Endothelial cell of hepatic sinusoid (primary cell): ENCODE measurements around the gene YDJC.
"Not testable (repeated sequence)": the region's sequence is repeated elsewhere in the genome, so short reads cannot be mapped to it uniquely, and the experiment has no call there.

Source experiments
- in situ Hi-C: cut with HindIII; loops from 2 replicates; pipeline ENCODE4 v1.10.0; 2017; ENCODE audit warnings: low sequenced_read_pairs

YDJC gene

DNA sequence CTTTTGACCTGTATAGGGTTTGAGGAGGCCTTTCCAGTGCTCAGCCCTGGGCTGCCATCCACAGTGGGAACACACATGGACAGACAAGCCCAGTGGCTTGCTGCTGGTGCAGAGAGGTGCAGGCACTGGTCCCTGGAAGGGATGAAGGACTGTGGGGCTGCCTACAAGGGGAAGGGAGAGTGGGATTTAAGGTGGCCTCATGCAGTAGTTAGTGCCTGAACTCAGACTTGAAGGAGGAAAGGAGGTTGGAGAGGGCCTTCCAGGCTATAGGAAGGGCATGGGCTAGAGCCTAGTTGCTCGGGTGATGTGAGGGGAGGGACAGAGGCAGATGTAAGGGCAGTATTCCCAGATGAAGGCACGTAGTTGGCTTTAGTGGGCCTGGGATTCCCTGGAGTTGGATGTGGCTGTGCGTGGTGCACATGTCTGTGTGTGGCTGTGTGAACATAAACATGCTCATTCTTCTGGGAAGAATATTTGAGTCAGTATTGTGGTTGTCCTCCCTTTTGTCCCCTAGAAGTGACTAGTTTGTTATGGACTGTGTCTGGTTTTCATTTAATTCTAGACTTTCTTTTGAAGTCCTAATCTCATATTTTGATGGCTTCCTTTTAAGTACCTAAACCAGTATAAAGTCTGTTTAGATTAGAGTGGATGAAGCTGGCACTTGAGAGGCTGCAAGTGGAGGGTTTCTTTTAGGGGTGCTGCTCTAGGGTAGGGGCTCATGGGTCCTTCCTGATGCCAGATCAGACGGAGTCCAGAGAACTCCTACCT, 18.4 kb downstream of the YDJC start:
- in situ Hi-C loops, result no loop called here

DNA sequence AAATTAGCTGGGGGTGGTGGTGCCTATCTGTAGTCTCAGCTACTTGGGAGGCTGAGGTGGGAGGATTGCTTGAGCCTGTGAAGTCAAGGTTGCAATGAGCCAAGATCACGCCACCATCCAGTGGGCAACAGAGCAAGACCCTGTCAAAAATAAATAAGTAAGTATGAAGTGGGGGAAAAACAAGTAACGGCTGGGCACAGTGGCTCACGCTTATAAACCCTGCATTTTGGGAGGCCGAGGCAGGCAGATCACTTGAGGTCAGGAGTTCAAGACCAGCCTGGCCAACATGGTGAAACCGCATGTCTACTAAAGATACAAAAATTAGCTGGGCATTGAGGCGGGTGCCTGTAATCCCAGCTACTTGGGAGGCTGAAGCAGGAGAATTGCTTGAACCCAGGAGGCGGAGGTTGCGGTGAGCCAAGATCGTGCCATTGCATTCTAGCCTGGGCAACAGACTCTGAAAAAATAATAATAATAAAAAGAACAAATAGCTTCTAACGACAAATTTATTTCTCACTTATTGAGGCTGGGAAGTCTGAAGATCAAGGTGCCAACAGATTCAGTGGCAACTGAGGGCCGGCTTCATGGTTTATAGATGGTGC, 20.2 kb downstream of the YDJC start:
- in situ Hi-C loops, result not testable (repeated sequence)

DNA sequence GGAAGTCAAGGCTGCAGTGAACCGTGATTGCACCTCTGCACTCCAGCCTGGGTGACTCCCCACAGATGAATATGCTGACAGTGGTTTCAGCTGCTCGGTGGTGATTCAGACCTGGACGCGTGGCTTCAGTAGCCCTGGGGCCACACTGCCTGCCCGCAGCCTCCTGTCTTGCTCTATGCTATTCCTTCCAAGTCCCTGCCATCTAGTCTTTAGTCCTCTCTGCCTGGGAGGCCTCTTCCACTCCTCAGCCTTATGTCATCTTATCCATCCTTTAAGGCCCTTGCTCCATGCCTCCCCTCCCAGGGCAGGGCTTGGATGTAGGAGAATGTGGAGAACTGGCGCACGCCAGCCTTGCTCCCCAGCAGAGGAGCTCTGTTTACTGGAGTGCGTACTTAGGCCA, 23.0 kb downstream of the YDJC start:
- in situ Hi-C loops, result no loop called here

DNA sequence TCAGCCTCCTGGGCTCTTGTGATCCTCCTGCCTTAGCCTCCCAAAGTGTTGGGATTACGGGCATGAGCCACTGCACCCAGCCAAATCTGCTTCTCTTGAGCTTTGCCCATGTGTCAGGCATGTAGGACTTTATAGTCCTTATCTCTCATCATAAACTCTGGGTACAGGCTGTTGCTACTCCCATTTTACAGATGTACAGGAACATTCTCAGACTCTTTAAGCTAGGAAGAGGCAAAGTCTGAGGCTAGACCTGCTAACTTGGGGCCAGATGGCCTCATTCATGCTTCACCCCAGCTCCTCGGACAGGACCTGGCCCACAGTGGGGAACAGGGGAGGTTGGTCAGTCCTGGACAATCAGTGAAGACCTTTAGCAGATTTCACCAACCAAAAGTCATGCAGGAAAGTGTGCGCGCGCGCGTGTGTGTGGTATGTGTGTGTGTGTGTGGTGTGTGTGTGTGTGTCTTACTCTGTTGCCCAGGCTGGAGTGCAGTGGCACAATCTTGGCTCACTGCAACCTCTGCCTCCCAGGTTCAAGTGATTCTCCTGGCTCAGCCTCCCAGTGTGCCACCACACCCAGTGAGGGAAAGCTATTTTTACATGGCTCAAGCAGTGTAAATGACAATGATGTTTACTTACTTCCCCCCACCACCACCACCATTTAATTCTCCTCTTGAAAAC, 23.8 kb downstream of the YDJC start:
- in situ Hi-C loops, result no loop called here

DNA sequence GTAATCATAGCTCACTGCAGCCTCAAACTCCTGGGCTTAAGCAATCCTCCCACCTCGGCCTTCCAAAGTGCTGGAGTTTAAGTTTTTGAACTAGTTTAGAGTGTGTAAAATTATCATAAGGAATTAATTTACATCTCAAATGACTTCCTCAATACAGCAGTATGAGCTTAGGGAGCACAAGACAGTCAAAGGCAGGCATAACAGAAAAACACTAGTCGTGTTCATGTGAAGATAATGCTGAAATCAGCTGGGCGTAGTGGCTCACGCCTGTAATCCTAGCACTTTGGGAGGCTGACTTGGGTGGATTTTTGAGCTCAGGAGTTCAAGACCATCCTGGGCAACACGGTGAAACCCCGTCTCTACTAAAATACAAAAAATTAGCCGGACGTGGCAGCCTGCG, 25.8 kb downstream of the YDJC start:
- in situ Hi-C loops, result no loop called here

DNA sequence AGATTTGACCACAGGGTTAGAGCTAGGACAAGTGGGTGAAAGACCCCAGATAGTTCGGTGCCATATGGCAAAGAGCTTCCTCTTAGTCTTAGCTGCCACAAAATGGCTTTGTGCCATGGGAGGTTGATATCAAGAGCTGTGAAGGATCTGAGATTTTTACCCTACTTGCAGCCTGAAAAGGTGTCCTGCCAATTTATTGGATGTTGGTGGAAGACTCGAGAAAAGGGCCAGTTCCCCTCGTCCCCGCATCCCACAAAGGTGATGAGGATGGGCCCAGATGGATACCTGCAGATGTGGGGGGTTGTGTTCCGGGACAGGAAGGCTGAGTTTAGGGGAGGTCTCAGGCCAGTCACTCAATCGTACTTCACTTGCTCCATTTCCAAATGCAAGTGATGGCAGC, 27.2 kb downstream of the YDJC start:
- in situ Hi-C loops, result no loop called here

DNA sequence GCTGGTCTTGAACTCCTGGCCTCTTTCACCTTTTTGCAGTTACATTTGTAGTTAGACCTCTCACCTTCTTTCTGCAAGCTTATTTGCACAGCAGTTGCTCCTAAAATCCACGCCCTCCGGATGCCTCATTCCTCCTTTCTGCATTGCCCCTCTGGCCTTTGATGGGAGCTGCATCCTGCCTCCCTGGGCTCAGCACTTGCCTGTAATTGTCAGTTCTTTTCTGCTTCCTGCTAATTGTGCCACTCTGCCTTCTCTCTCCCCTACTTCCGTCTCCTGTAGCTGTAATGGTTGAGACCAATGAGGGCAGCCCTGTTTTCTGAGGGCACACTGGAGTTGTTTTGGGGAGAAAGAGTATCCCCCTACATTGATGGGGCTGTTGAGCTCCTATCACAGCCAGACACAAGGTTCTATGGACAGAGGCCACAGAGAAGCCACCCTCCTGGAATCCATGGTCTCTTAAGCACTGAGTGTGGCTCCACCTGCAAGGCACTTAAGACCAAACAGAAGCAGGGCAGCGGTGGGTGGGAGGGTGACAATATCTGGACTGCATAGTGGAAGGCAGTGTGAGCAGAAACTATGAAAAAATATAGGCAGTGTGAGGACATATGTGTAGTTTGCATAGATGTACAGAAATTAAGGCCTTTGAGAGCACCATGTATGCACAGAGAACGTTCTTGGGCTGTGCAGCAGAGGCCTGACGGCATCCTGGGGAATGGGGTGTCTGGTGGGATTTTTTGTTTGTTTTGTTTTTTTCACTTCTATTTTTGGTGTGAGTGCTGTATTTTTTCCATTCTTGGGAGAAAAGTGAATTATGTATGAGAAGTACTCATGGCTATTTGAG, 30.5 kb downstream of the YDJC start:
- in situ Hi-C loops, result no loop called here

DNA sequence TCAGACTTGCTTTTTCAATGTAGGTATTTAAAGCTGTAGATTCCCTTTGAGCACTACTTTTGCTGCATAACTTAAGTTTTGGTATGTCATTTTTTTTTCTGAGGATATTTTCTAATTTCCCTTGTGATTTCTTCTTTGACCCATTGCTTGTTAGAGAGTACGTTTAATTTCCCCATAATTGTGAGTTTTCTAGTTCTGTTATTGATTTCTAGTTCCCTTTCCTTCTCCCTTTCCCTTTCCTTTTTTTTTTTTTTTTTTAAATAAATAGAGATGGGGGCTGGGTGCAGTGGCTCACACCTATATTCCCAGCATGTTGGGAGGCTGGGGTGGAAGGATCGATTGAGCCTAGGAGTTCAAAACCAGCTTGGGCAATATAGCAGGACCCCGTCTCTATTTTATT, 31.5 kb downstream of the YDJC start:
- in situ Hi-C loops, result no loop called here

DNA sequence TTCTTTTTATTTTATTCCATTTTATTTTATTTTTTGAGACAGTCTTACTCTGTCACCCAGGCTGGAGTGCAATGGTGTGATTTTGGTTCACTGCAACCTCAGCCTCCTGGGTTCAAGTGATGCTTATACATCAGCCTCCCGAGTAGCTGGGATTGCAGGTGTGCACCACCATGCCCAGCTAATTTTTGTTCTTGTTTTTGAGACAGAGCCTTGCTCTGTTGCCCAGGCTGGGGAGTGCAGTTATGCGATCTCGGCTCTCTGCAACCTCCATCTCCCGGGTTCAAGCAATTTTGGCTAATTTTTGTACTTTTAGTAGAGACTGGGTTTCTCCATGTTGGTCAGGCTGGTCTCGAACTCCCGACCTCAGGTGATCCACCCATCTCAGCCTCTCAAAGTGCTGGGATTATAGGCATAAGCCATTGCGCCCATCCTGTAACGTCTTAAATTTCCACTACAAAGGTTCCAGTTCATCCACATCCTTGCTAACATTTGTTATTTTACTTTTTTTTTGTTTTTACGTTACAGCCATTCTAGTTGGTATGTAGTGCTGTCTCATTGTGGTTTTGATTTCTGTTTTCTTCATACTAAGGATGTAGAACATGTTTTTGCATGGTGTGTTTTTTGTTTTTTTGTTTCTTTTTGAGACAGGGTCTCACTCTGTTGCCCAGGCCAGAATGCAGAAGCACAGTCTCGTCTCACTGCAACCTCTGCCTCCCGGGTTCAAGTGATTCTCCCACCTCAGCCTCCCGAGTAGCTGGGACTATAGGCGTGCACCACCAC, 33.3 kb downstream of the YDJC start:
- in situ Hi-C loops, result not testable (repeated sequence)

DNA sequence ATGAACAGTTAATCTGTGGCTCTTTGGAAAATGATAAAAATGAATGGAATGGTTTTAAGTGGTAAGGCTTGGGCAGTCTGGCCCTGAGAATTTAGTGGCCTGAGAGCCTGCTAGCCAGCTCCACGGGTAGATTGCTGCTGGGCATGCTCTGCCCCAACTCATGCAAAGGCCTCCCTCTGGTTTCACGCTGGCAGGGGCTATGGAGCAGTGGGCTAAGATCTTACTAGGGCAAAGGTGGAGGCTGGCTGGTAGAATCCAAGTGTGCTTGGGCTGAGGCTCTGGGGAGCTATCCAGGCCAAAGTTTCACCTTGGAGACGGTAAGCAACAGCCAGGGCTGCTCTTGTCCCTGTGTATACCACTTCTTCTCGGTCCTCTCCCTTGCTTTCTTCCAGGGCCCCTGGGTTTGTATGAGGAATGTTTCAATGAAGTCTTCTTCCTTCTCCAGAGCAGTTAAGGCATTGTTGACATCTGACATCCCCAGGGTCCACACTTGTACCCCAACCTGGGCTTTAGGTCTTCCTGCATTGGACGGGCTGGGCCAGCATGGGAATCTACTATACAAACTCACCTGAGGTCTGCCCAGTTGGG, 34.9 kb downstream of the YDJC start:
- in situ Hi-C loops, result no loop called here

DNA sequence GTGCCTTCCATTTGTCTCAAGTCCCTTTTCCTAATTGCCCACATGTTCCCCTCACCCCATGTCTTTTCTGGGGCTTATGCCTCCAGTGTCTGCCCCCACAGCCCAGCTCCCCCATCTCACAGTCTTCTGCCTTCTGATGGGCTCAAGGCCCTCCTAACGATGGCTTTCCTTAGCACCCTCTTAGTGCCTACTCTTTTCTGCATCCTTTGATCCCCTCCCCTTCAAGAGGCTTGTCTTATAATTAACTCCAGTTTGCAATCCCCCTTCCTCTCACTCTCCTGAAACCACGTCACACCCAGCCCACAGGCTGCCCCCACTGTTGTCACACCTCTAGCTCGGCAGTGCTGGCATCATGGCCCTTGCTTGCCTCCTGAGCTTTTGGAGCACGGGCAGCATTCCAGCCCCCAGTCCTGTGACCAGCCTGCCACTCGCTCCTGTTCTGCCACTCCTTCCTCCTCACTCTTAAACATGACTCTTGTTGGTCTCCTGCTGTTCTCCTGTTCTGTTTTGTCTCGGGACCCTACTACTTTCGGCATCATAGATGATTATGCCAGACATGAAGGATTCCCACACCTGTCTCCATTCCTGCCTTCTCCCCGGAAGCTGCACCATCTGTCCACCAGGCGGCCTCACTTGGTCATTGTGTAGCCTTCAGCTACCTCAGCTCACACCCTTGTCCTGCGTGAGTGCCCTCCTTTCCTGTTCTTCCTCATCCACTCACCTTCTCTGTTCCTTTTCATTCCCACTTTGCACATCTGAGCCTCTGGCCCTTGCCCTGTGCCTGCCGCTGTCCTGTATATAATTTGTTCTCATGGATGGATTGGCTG, 36.2 kb downstream of the YDJC start:
- in situ Hi-C loops, result no loop called here

DNA sequence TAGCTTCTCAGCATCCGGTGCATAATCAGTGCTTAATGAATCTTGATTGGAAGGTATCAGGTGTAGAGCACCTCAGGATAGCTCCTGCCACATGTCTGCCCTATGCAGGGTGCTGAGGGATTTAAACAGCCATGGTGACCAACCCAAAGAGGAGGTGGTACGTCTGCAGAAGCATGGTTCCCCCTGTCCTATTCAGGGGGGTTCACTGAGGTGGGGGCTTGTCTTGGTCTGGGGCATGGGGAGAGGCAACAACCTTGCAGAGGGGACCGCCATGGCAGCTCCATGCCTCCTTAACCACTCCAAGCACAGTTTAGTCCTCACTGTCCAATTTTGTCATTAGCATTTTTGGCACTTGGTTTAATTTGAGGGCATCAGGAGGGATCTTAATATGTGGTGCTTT, 37.4 kb downstream of the YDJC start:
- in situ Hi-C loops, result no loop called here

DNA sequence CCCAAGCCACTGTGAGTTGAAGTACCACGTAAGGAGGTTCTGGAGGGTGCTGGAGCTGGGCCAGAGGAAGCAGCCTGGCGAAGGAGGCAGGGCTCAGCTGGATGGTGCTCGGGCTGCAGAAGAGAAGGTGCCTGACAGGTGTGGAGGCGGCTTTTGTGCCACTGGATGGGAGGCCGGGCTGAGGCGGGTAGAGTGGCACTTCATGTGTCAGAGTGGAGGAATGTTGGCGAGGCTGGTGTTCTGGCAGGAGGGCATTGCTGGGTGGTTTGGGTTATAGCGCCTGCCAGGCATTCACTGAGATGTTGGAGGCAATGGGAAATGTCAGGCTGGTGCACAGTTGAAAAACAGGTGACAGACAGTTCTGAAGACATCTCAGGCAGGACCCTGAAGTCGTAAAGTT, 38.1 kb downstream of the YDJC start:
- in situ Hi-C loops, result no loop called here

DNA sequence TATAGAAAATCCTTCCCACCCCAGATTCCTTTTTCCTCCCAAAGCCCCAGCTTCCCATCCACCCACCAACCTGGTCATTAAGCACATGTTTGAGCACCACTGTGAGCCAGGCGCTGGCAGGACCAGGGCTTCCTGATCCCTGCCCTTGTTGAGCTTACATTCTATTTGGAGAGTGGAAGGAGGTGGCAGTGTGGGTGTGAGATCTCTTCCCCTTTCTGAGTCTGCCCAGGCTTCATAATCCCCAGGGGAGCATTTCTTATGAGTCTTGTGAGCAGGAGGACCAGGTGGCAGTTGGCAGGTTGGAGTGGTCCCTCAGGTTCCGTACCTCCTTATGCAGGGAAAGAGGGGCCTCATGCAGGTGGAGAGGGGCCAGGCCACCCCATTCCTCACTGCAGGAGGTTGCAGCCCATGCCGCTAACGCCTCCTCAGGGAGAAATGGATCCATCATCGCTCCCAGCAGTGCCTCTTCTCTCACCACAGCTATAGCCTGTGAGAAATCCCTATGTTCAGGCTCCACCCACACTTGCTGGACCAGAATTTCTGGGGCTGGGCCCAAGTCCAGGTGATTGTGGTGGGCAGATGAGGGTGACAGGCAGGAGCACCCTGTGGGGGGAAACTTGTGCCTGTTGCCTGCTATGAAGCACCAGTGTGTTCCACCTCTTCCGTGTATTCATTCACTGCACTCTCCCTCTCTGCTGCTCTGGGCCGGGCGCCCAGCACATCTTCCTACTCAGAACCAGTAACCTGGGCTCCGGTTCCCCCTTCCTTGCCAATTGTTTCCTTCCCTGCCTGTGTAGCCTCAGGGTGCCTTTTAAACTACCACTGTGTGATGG, 38.8 kb downstream of the YDJC start:
- in situ Hi-C loops, result no loop called here

DNA sequence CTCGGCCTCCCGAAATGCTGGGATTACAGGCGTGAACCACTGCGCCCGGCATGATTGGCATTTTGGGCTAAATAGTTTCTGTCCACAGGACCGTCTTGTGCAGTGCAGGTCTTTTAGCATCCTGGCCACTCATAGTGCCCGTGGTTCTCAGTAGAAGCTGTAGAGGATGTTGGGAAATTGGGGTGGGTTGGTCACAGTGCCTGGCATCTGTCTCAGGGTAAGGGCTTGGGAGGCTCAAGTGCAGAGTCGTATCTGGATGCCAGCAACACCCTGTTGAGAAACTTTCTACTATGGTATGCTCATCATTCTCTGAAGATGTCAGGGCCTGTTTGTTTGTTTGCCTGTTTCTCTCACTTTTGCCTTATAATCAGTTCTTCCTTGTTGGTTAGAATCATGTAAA, 40.4 kb downstream of the YDJC start:
- in situ Hi-C loops, result no loop called here

DNA sequence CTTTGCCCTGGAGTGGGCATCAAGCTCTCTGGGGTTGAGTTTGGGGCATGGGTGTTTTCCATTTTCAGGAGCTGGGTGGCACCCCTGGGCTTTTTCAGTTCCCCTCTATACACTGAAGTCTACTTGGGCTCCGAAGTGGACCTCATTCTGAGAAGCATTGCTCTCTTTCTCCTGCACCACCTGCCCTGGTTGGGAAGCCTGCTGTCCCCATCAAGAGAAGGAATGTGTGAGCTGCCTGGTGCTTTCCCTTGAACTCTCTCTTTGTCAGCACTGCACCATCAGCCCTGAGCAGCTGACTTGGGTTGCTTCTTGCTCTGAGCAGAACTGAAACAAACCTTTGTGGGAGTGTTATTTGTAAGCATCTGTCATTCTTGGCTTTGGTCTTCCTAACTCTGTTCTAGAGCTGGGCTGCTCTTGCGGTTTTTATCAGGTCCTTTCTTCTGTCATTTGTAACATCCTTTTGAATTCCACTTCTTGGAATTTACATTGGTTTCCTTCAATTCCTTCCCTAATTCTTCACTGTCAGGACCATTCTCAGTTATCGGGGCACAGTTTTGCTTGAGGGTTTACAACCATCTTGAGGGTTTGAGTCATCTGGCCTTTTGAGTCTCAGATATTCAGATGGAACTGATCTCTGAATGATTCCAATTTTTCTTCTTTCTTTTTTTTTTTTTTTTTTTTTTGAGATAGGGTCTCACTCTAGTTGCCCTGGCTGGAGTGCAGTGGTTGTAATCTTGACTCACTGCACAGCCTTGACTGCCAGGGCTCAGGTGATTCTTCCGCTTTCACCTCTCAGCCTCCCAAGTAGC, 41.8 kb downstream of the YDJC start:
- in situ Hi-C loops, result no loop called here

DNA sequence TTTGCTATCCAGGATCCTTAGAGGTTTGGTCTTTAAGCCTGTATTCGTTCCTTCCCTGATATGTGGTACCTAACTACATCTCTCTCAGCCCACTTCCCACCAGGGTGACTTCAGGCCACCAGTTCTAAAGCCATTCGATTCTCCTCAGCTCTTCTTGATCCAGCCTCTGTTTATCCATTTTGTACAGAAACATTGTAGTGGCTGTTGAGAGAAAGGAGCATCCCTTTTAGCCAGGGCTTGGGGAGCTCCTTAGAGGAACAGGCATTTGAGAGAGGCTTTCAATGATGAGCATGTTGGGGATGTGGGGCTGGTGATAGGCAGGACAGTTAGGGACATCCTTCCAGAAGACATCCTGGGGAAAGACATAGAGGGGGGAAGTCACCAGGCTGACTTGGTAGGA, 44.4 kb downstream of the YDJC start:
- in situ Hi-C loops, result no loop called here
